ENCODE results near the gene TIAM2.
"Not testable (repeated sequence)": the region's sequence is repeated elsewhere in the genome, so short reads cannot be mapped to it uniquely, and the experiment has no call there.

Gene TIAM2

DNA sequence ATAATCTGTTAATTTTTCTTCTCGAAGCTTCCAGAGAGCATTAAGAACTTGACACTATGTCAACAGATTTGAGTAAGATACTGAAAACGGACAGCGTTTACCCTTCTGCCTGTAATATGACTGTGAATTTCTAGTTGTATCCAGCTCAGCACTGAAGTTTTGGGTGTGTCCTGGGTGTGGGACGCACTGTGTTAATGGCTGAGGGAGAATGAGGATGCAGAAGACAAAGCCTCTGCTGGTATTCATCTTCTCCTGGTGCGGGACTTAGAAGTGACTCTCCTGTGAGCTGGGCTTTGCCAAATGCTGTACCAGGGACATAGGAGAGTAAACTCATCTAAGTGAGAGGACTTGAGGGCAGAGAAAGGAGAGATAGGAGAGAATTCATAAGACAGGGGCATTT lies 178.4 kb downstream of the TIAM2 start:
- no peak for DNase-seq

DNA sequence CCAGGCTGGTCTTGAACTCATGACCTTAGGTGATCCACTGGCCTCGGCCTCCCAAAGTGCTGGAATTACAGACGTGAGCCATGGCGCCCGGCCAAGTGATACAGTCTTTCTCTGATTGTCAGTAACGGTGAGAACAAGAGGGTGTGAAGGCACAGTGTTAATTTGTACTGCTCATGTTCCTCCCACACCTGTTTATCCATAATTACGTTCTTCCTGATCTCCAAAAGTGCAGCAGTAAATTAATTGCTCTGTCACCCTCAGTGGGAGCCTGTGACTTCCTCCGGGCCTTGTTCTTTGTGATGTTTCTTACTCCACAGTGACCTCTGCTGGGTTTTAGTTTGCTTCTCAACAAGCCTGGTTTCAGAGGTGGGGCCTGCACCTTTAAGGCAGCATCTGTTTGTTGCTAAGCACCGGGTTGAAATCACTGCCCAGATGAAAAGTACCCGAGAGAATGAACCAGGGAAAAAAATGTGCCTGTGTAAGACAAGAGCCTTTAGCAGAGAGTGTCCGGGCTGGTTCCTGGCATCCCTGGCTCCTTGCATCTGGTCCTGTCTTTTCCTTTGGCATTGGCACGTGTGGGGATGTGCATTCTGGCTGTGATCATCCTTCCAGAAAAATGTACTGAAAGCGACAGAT lies 179.6 kb downstream of the TIAM2 start:
- DNase-seq: no peak

DNA sequence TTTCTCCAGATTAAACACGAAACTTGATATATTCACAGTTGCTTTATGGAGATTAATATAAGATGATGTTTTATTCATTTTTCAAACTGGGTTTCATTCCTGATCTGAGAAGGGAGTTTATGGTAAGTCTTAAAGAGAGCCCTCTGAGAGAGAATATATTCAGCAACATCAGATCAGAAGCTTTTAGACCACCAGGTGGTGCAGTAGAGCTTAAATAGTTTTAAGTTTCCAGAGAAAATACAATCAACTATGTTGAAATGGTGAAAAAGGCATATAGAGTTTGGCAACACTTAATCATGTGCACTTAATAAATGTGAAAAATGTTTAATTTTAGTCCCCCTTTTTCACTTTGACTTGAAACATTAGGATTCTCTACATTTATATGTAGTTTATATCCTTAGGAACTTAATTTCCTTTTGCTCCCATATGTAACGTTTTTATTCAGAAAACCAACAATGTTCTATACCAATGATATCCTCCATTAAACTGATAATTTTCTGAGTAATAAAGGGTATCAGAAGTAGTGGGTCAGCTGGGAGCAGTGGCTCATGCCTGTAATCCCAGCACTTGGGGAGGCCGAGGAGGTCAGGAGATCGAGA lies 182.3 kb downstream of the TIAM2 start:
- DNase-seq: no peak

GRCh38 chr6:155181498-155181897 lies 186.4 kb downstream of the TIAM2 start:
- no peak for DNase-seq

- no peak for DNase-seq
Observed at GRCh38 chr6:155182103-155182502, 187.0 kb downstream of the TIAM2 start.

GRCh38 chr6:155183095-155183494 lies 188.0 kb downstream of the TIAM2 start:
- DNase-seq: no peak

DNA sequence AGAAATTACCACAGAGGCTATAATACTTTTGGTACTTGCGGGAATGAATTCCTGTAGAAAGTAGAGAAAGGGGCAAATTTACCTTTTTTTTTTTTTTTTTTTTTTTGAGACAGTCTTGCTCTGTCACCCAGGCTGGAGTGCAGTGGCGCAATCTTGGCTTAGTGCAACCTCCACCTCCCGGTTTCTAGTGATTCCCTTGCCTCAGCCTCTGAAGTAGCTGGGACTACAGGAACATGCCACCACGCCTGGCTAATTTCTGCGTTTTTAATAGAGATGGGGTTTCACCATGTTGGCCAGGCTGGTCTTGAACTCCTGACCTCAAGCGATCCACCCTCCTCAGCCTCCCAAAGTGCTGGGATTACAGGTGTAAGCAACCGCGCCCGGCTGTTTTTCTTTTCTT lies 189.9 kb downstream of the TIAM2 start:
- DNase-seq: not testable (repeated sequence)

GRCh38 chr6:155185544-155185943 lies 190.4 kb downstream of the TIAM2 start:
- DNase-seq: no peak

GRCh38 chr6:155186052-155186658 lies 191.0 kb downstream of the TIAM2 start:
- DNase-seq: no peak

GRCh38 chr6:155187106-155187505 lies 192.0 kb downstream of the TIAM2 start:
- DNase-seq: no peak

- DNase-seq: no peak
Observed at GRCh38 chr6:155187994-155188706, 193.0 kb downstream of the TIAM2 start.

GRCh38 chr6:155188707-155189496 lies 193.8 kb downstream of the TIAM2 start:
- no peak for DNase-seq

DNA sequence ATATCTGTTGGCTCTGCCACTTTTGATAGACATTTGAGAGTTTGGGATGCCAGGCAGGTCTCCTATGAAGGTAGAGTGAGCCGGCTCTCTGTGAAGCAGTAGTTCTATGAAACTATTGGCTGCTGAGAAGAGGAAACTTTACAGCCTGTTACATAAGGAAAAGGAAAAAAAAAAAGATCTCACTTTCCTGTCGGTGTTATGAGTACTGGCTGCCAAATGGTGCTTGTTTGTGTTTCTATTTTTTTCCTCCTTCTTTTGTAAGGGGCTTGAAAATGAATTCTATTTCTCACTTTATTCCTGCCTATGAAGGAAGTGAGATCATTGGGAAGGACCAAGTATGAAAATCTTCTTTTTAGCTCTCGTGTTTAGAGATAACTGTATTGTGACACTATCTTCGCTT lies 195.6 kb downstream of the TIAM2 start:
- no peak for DNase-seq

- no peak for DNase-seq
Observed at GRCh38 chr6:155193526-155193925, 198.4 kb downstream of the TIAM2 start.

DNA sequence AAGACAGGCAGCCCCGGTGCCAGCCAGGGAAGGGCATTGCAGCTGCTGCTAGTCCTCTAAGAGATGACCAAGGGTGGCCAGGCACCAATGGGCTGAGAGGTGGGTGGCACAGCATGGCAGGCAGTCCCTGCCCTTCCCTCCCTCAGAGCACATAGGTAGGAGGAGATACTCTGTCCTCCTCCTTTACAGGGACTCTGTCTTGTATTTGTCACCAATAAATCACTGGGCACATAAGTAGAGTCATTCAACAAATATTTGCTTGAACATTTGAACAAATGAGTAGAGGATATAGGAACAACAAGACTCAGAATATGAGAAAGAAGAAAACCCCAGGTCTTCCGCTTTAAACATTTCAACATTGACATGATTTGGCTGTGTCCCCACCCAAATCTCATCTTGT lies 199.3 kb downstream of the TIAM2 start:
- no peak for DNase-seq

DNA sequence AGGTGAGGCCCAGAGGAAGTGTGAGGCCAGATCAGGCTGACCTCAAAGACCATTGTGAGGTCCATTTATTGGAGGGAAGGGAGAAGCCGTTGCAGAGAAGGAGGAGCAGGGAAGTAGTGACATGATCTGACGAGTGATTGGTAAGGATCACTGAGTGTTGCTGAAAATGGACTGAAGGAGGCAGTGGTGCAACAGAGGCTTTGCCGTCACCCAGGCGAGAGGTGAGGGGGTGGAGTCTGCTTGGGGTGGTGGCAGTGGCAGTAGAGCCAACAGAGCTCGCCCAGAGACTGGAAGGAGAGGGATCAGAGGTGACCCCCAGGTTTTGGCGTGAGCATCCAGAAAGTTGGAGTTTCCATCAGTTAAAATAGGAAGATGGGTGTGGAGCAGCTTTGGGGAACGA lies 200.8 kb downstream of the TIAM2 start:
- DNase-seq: no peak

GRCh38 chr6:155196911-155197310 lies 201.8 kb downstream of the TIAM2 start:
- DNase-seq: no peak

DNA sequence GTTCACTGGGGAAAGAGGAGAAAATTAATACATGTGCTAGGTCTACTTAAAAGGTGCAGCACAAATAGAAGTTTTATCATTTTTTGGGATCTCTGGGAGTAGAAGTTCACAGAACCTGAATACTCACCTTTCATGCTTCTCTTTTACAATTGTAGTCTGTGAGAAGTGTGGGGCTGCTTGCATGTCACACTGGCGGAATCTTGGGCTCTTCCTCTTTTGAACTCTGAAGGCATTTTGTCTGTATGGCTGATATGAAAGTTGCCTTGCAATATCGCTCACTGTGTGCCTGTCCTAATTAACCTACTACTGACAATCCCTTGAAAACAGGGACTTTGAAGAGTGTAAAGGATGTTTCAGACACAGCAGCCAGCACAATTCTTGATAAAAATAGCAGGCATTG lies 202.8 kb downstream of the TIAM2 start:
- DNase-seq: no peak

GRCh38 chr6:155200012-155200411 lies 204.9 kb downstream of the TIAM2 start:
- no peak for DNase-seq

- DNase-seq: no peak
Observed at GRCh38 chr6:155201461-155202226, 206.5 kb downstream of the TIAM2 start.

- DNase-seq: no peak
Observed at GRCh38 chr6:155207223-155207622, 212.1 kb downstream of the TIAM2 start.

DNA sequence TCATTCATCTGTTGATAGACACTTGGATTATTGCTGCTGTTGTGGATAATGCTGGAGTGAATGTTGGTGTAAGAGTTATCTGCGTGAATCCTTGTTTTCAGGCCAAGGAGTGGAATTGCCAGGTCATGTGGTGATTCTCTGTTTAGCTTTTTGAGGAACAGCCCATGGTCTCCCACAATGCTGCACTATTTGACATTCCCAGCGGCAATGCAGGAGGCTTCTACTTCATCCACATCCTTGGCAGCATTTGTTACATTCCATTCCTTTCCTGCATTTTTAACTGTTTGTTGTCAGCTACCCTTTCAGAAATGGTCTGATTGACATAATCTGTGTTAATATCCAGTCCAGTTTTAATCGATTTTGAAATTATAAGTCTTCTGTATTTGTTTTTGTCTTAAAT lies 217.0 kb downstream of the TIAM2 start:
- DNase-seq: no peak

Data from NK-92 treated with Interleukin-12 subunit alpha and Interleukin-12 subunit beta, amount 100 ng/mL, for 24 hours (cell line).